Mesothelial cell of epicardium (in vitro differentiated cells): ENCODE data around the gene TDRD12. TPM values are rescaled to one million over a fixed set of nuclear protein-coding genes. Genes with fewer than 3 reads are reported as not detected.
"Not testable (repeated sequence)": the region's sequence is repeated elsewhere in the genome, so short reads cannot be mapped to it uniquely, and the experiment has no call there.

Experiments
- DNase-seq, 2 experiments: peaks; one replicate each; pipeline ENCODE4 v3.0.0; 2021; ENCODE audit warnings: low spot score in 2 of 2; ENCODE audit not compliant: unreplicated experiment in 2 of 2
- H3K27ac Mint-ChIP-seq: 2 replicates; pipeline ENCODE4 v1.8.0; 2021; ENCODE audit warnings: mixed read lengths
- H3K27me3 Mint-ChIP-seq: 2 replicates; pipeline ENCODE4 v1.8.0; 2021; ENCODE audit warnings: low read depth, mixed read lengths
- H3K36me3 Mint-ChIP-seq: 2 replicates; pipeline ENCODE4 v1.8.0; 2021; ENCODE audit warnings: mixed read lengths
- H3K4me1 Mint-ChIP-seq: 2 replicates; pipeline ENCODE4 v1.8.0; 2021; ENCODE audit warnings: mixed read lengths
- H3K4me3 Mint-ChIP-seq: 2 replicates; pipeline ENCODE4 v1.8.0; 2021; ENCODE audit warnings: mild to moderate bottlenecking, moderate library complexity, mixed read lengths
- H3K9me3 Mint-ChIP-seq: 2 replicates; pipeline ENCODE4 v1.8.0; 2021; ENCODE audit warnings: mixed read lengths
- CTCF ChIP-seq: fragments of 200-600 bp; sonication (generic); IDR thresholded peaks from one replicate; pipeline ENCODE4 v1.5.0; 2021; ENCODE audit warnings: antibody characterized with exemption; ENCODE audit not compliant: unreplicated experiment
- total RNA-seq: library from RNA; stranded (reverse); gene quantifications from 3 replicates; pipeline ENCODE4 v1.2.1, GENCODE V29; 2021

The TDRD12 gene
- total RNA-seq, 1 donor from 2014 or later: 0.63 TPM

DNA sequence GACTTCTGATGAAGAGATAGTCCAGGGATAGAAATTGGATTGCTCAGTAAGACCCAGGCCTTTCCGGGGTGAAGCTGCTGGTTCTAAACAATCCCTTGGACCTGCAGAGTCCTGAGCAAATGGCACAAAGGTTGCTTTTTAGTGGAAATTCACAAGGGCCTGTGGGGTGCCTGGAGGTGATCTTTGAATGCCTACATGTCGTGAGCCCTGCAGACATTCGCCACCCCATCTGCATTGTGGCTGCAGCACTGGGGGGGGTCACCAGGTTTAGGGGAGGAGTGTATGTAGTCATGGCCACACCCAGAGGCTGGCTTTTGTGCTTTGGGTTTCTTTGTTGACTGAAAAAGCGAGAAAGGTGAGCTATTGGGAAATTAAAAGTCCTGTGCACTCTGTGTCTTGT is 108.6 kb downstream of the TDRD12 start:
- no peak for DNase-seq
- H3K9me3 Mint-ChIP-seq: no peaks in the 10 kb centered on the region
- H3K36me3 Mint-ChIP-seq: no peaks in the 10 kb centered on the region
- no peaks in the 10 kb centered on the region for H3K4me1 Mint-ChIP-seq
- H3K27ac Mint-ChIP-seq: no peak overlapping the region
- no peak for TF ChIP-seq CTCF
- no peaks in the 10 kb centered on the region for H3K27me3 Mint-ChIP-seq
- no peak overlapping the region for H3K4me3 Mint-ChIP-seq

DNA sequence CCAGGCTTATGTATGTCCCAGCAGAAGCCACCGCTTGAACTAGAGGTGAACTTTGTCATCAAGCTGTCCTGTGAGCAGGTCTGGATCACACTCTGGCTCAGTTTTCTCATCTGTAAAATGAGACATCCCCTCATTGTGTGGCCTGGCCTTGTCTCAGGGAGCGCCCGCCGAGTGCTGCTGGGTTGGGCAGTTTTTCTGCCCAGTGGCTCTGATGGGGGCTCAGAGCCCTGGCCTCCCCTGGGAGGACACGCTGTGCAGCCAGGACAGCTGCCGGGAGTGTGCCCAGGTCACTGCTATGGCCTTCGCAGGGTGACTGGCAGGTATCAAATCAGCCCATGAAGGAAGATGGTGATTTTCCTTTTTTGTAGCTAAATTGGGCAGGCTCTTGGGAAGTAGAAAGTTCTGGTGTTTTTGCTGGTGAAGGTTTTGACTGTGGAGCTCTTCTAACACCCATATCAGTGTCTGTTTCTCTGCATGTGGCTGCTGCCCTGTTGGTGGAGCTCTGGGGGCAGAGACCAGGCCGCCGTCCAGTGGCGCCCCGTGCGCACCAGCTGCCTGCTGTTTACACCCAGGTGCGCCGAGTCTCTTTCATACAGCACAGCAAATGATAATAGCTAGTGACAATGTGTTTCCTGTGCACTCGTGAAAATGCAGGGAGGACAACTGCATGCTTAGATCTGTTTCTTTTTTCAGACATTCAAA is 109.2 kb downstream of the TDRD12 start:
- DNase-seq: no peak
- Mint-ChIP-seq H3K36me3 (no peaks in the 10 kb centered on the region), H3K27ac (no peak overlapping the region), H3K9me3 (no peaks in the 10 kb centered on the region), H3K4me1 (no peaks in the 10 kb centered on the region), H3K27me3 (no peaks in the 10 kb centered on the region), H3K4me3 (no peak overlapping the region)
- no peak for TF ChIP-seq CTCF

- no peak for DNase-seq
- H3K9me3 Mint-ChIP-seq: no peaks in the 10 kb centered on the region
- no peak overlapping the region for H3K27ac Mint-ChIP-seq
- no peaks in the 10 kb centered on the region for H3K4me1 Mint-ChIP-seq
- H3K4me3 Mint-ChIP-seq: no peak overlapping the region
- no peaks in the 10 kb centered on the region for H3K27me3 Mint-ChIP-seq
- no peaks in the 10 kb centered on the region for H3K36me3 Mint-ChIP-seq
- no peak for TF ChIP-seq CTCF
These were observed 109.9 kb downstream of the TDRD12 start for GRCh38 chr19:32829345-32829896.

DNA sequence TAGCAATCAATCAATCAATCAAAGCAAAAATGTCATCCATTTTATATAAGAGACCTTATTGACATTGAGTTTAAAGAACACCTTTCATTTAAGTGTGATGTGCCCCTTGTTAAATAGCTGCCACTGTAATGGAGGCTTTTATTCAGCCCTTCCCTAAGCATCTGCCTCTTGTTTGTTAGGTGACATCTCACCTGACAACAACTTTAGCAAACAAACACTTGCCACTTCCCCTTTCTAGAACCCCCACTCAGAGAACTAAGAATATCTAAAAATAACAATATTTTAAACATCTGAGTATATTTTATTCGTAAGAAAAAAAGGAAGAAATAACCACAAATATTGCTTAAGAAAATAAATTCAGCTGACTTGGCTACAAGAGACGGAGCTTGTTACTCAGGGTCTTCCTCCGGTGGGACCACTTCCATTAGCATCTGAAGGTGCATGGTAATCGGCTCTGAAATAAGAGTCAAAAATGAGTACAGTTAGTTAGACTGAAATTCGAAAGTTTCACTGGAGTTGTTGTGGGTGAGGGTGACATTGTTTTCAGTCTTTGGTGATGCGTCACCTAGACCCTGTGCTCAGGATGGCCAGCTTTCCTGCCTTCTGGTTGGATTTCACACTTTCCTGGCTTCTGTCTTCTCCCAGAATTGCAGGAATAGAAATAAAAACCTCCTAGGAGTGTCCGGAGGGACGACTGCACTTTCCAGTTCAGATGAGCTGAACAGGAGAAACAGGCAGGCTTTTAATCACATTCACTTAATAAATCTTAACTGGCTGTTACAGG is 110.9 kb downstream of the TDRD12 start:
- no peaks in the 10 kb centered on the region for H3K27me3 Mint-ChIP-seq
- no peak for TF ChIP-seq CTCF
- no peaks in the 10 kb centered on the region for H3K9me3 Mint-ChIP-seq
- no peak overlapping the region for H3K4me3 Mint-ChIP-seq
- H3K27ac Mint-ChIP-seq: no peak overlapping the region
- DNase-seq: no peak
- H3K36me3 Mint-ChIP-seq: no peaks in the 10 kb centered on the region
- no peaks in the 10 kb centered on the region for H3K4me1 Mint-ChIP-seq

GRCh38 chr19:32831611-32832010 is 112.0 kb downstream of the TDRD12 start:
- no peaks in the 10 kb centered on the region for H3K36me3 Mint-ChIP-seq
- TF ChIP-seq CTCF: no peak
- no peak overlapping the region for H3K4me3 Mint-ChIP-seq
- H3K27me3 Mint-ChIP-seq: no peaks in the 10 kb centered on the region
- DNase-seq: no peak
- no peaks in the 10 kb centered on the region for H3K4me1 Mint-ChIP-seq
- H3K27ac Mint-ChIP-seq: no peak overlapping the region
- no peaks in the 10 kb centered on the region for H3K9me3 Mint-ChIP-seq

DNA sequence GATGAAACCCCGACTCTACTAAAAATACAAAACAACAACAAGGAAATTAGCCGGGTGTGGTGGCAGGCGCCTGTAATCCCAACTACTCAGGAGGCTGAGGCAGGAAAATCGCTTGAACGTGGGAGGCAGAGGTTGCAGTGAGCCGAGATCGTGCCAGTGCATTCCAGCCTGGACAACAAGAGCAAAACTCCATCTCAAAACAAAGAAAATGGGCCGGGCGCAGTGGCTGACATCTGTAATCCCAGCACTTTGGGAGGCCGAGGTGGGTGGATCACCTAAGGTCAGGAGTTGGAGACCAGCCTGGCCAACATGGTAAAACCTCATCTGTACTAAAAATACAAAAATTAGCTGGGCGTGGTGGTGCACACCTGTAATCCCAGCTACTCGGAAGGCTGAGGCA is 112.5 kb downstream of the TDRD12 start:
- H3K4me1 Mint-ChIP-seq, H3K36me3 Mint-ChIP-seq, DNase-seq, H3K9me3 Mint-ChIP-seq, H3K27me3 Mint-ChIP-seq, H3K4me3 Mint-ChIP-seq, H3K27ac Mint-ChIP-seq: not testable (repeated sequence)

DNA sequence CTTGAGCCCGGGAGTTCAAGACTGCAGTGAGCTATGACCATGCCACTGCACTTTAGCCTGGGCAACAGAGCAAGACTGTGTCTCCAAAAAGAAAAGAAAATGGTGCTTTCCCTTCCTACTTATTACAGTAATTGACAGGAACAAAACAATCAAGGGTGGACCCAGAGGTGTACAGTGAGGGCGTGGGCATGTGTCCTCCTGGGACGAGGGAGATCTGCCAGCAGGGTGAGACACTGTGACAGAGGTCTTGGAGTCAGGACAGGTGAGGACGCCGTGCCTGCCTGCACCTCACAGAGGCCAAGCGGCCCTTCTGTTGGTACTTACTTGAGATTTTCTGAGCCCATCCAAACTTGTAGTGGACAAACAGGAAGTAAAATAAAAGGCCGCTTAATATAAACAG is 113.3 kb downstream of the TDRD12 start:
- not testable (repeated sequence) for H3K27me3 Mint-ChIP-seq, DNase-seq, H3K4me1 Mint-ChIP-seq, H3K27ac Mint-ChIP-seq, H3K4me3 Mint-ChIP-seq, H3K9me3 Mint-ChIP-seq, H3K36me3 Mint-ChIP-seq

DNA sequence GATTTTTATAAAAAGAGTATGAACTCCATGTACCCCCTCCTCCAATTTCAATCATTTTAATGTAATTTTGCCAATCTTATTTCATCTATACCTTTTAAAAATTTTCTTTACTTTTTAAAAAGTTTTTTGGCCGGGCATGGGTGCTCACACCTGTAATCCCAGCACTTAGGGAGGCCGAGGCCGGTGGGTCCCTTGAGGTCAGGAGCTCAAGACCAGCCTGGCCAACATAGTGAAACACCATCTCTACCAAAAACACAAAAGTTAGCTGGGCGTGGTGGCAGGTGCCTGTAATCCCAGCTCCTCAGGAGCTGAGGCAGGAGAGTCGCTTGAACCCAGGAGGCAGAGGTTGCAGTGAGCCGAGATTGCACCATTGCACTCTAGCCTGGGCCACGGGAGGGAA is 113.8 kb downstream of the TDRD12 start:
- H3K27me3 Mint-ChIP-seq, H3K9me3 Mint-ChIP-seq, H3K4me1 Mint-ChIP-seq, H3K27ac Mint-ChIP-seq, H3K4me3 Mint-ChIP-seq, H3K36me3 Mint-ChIP-seq, DNase-seq: not testable (repeated sequence)
